WTC11 (cell line): ENCODE data around the gene ADRB2.

Experiments used
- ATF3 ChIP-seq: sonication (generic); formaldehyde crosslinking; conservative IDR thresholded peaks from 2 replicates; pipeline ENCODE4 v1.8.1; 2022; ENCODE audit warnings: mild to moderate bottlenecking, missing genetic modification reagents
- CREB1 ChIP-seq: sonication (generic); formaldehyde crosslinking; IDR thresholded peaks from 2 replicates; pipeline ENCODE4 v1.8.0; 2023; ENCODE audit warnings: mild to moderate bottlenecking, missing genetic modification reagents
- CTCF ChIP-seq: fragments of 200-600 bp; IDR thresholded peaks from 2 replicates; pipeline ENCODE4 v1.8.0; 2022; ENCODE audit warnings: antibody characterized with exemption
- ESRRA ChIP-seq: sonication (generic); formaldehyde crosslinking; IDR thresholded peaks from 2 replicates; pipeline ENCODE4 v1.8.1; 2022; ENCODE audit warnings: mild to moderate bottlenecking, missing genetic modification reagents, borderline replicate concordance
- JUN ChIP-seq: sonication (generic); formaldehyde crosslinking; IDR thresholded peaks from 2 replicates; pipeline ENCODE4 v1.8.0; 2023; ENCODE audit warnings: mild to moderate bottlenecking, missing genetic modification reagents
- MXD4 ChIP-seq: fragments of 250-450 bp; sonication (Bioruptor Pico); IDR thresholded peaks from 2 replicates; pipeline ENCODE4 v1.8.0; 2021; ENCODE audit warnings: mild to moderate bottlenecking, moderate library complexity, borderline replicate concordance
- NR3C1 ChIP-seq: sonication (generic); formaldehyde crosslinking; conservative IDR thresholded peaks from 2 replicates; pipeline ENCODE4 v1.8.1; 2023; ENCODE audit warnings: low read depth, mild to moderate bottlenecking, missing genetic modification reagents
- RELA ChIP-seq: sonication (generic); formaldehyde crosslinking; IDR thresholded peaks from 2 replicates; pipeline ENCODE4 v1.8.1; 2022; ENCODE audit warnings: missing genetic modification reagents, mild to moderate bottlenecking, borderline replicate concordance
- TEAD1 ChIP-seq: sonication (generic); formaldehyde crosslinking; IDR thresholded peaks from 2 replicates; pipeline ENCODE4 v1.8.0; 2022; ENCODE audit warnings: mild to moderate bottlenecking, missing genetic modification reagents
- USF1 ChIP-seq: sonication (generic); formaldehyde crosslinking; IDR thresholded peaks from 2 replicates; pipeline ENCODE4 v1.8.0; 2022; ENCODE audit warnings: mild to moderate bottlenecking, missing genetic modification reagents
- ZNF121 ChIP-seq: sonication (generic); formaldehyde crosslinking; IDR thresholded peaks from 2 replicates; pipeline ENCODE4 v1.8.0; 2023; ENCODE audit warnings: missing genetic modification reagents

GRCh38 chr5:148842161-148842560 lies 15.8 kb downstream of the ADRB2 start:
- TF ChIP-seq CTCF, result no peak
- no peak for TF ChIP-seq USF1
- TF ChIP-seq TEAD1 (CRISPR knock-in tag), result no peak
- no peak for TF ChIP-seq ESRRA
- no peak for TF ChIP-seq CREB1 (CRISPR knock-in tag)
- TF ChIP-seq ZNF121 (CRISPR knock-in tag), result no peak
- no peak for TF ChIP-seq RELA (CRISPR knock-in tag)
- no peak for TF ChIP-seq NR3C1 (CRISPR knock-in tag)
- TF ChIP-seq JUN, result no peak
- TF ChIP-seq MXD4 (CRISPR knock-in tag), result no peak
- TF ChIP-seq ATF3, result no peak
